Karpas-422 (cell line): ENCODE data around the gene CAPN5. TPM values are rescaled to one million over a fixed set of nuclear protein-coding genes. Genes with fewer than 3 reads are reported as not detected.

Experiments used
- DNase-seq: peaks from one replicate; pipeline ENCODE4 v3.0.0-alpha.2; 2015
- H2AFZ ChIP-seq: fragments of 200-600 bp; sonication (generic); 2 replicates; pipeline ENCODE4 v1.6.1; 2014; ENCODE audit warnings: antibody characterized with exemption, low read length, mixed read lengths
- H3K27ac ChIP-seq: fragments of 200-600 bp; sonication (generic); 2 replicates; pipeline ENCODE4 v1.5.1; 2014; ENCODE audit warnings: mild to moderate bottlenecking, low read length, moderate library complexity
- H3K27me3 ChIP-seq: fragments of 200-600 bp; sonication (generic); 2 replicates; pipeline ENCODE4 v1.6.1; 2014; ENCODE audit warnings: low read length, mixed read lengths
- H3K36me3 ChIP-seq: fragments of 200-600 bp; sonication (generic); 2 replicates; pipeline ENCODE4 v1.6.1; 2014; ENCODE audit warnings: low read length, mixed read lengths; ENCODE audit not compliant: insufficient read depth
- H3K4me1 ChIP-seq: fragments of 200-600 bp; sonication (generic); 2 replicates; pipeline ENCODE4 v1.6.1; 2014; ENCODE audit warnings: mild to moderate bottlenecking, low read length, mixed read lengths
- H3K4me2 ChIP-seq: fragments of 200-600 bp; sonication (generic); 2 replicates; pipeline ENCODE4 v1.6.1; 2014; ENCODE audit warnings: low read length, low read depth, mild to moderate bottlenecking; ENCODE audit not compliant: poor library complexity, severe bottlenecking
- H3K4me3 ChIP-seq: fragments of 200-600 bp; sonication (generic); 2 replicates; pipeline ENCODE4 v1.5.1; 2014; ENCODE audit warnings: mild to moderate bottlenecking, antibody characterized with exemption, low read length, mixed read lengths
- H3K79me2 ChIP-seq: fragments of 200-600 bp; sonication (generic); 2 replicates; pipeline ENCODE4 v1.6.1; 2014; ENCODE audit warnings: mild to moderate bottlenecking, low read length, mixed read lengths
- H3K9ac ChIP-seq: fragments of 200-600 bp; sonication (generic); 2 replicates; pipeline ENCODE4 v1.6.0; 2014; ENCODE audit warnings: low read length
- H3K9me2 ChIP-seq: fragments of 200-600 bp; sonication (generic), shearing (Covaris generic); replicated peaks from 2 replicates; pipeline ENCODE4 v1.6.0; 2014; ENCODE audit warnings: mild to moderate bottlenecking, low read length, moderate library complexity; ENCODE audit not compliant: insufficient read depth
- H3K9me3 ChIP-seq: fragments of 300-700, 200-600 bp; sonication (generic); 2 replicates; pipeline ENCODE4 v1.6.1; 2014; ENCODE audit warnings: low read length, mixed read lengths
- H4K20me1 ChIP-seq: fragments of 200-600 bp; sonication (generic); 2 replicates; pipeline ENCODE4 v1.6.1; 2014; ENCODE audit warnings: mild to moderate bottlenecking, antibody characterized with exemption, low read length, low read depth; ENCODE audit not compliant: insufficient read depth
- total RNA-seq: library from RNA; depleted of rRNA; stranded (reverse); fragments of >200 nt; shearing (Covaris generic); gene quantifications from 2 replicates; pipeline ENCODE4 v1.2.3, GENCODE V29; 2014; ENCODE audit warnings: low replicate concordance

The CAPN5 gene
- total RNA-seq, 1 experiment from 2014 or later = 0.07 TPM

GRCh38 chr11:77118971-77119370, 52.2 kb downstream of the CAPN5 start:
- Histone ChIP-seq H3K27ac (no peak overlapping the region), H3K4me1 (no peaks in the 10 kb centered on the region), H4K20me1 (no peaks in the 10 kb centered on the region; the same call in 1 of the 2 replicates), H3K9ac (no peak overlapping the region), H3K9me3 (no peaks in the 10 kb centered on the region), H3K9me2 (no peaks in the 10 kb centered on the region), H3K4me2 (no peak overlapping the region), H3K79me2 (no peaks in the 10 kb centered on the region), H3K4me3 (no peak overlapping the region), H2AFZ (no peak overlapping the region), H3K27me3 (no peaks in the 10 kb centered on the region), H3K36me3 (no peaks in the 10 kb centered on the region)
- DNase-seq = no peak

- Histone ChIP-seq H2AFZ (no peak overlapping the region), H3K27ac (no peak overlapping the region), H3K9me3 (no peaks in the 10 kb centered on the region), H3K36me3 (no peaks in the 10 kb centered on the region), H3K4me1 (no peaks in the 10 kb centered on the region), H3K27me3 (no peaks in the 10 kb centered on the region), H3K4me2 (no peak overlapping the region), H3K9me2 (no peaks in the 10 kb centered on the region), H3K79me2 (no peaks in the 10 kb centered on the region), H4K20me1 (no peaks in the 10 kb centered on the region; the same call in 1 of the 2 replicates), H3K4me3 (no peak overlapping the region), H3K9ac (no peak overlapping the region)
- no peak for DNase-seq
Measured at GRCh38 chr11:77119531-77119936, 52.8 kb downstream of the CAPN5 start.

GRCh38 chr11:77120571-77120970, 53.8 kb downstream of the CAPN5 start:
- no peak overlapping the region for H3K4me3 ChIP-seq
- no peaks in the 10 kb centered on the region for H3K9me3 ChIP-seq
- no peak overlapping the region for H3K9ac ChIP-seq
- no peak overlapping the region for H3K27ac ChIP-seq
- H3K4me1 ChIP-seq = no peaks in the 10 kb centered on the region
- no peaks in the 10 kb centered on the region for H3K27me3 ChIP-seq
- DNase-seq = no peak
- H2AFZ ChIP-seq = no peak overlapping the region
- H3K9me2 ChIP-seq = no peaks in the 10 kb centered on the region
- H3K79me2 ChIP-seq = no peaks in the 10 kb centered on the region
- no peak overlapping the region for H3K4me2 ChIP-seq
- H4K20me1 ChIP-seq = no peaks in the 10 kb centered on the region; the same call in 1 of the 2 replicates
- H3K36me3 ChIP-seq = no peaks in the 10 kb centered on the region

GRCh38 chr11:77121096-77121640, 54.4 kb downstream of the CAPN5 start:
- Histone ChIP-seq H3K9me3 (no peaks in the 10 kb centered on the region), H3K27ac (no peak overlapping the region), H3K4me3 (no peak overlapping the region), H2AFZ (no peak overlapping the region), H3K9ac (no peak overlapping the region), H3K79me2 (no peaks in the 10 kb centered on the region), H3K27me3 (no peaks in the 10 kb centered on the region), H3K9me2 (no peaks in the 10 kb centered on the region), H3K4me2 (no peak overlapping the region), H3K4me1 (no peaks in the 10 kb centered on the region), H4K20me1 (no peaks in the 10 kb centered on the region; the same call in 1 of the 2 replicates), H3K36me3 (no peaks in the 10 kb centered on the region)
- no peak for DNase-seq

GRCh38 chr11:77121876-77122575, 55.3 kb downstream of the CAPN5 start:
- no peaks in the 10 kb centered on the region for H3K9me2 ChIP-seq
- DNase-seq = no peak

GRCh38 chr11:77122576-77123212, 55.9 kb downstream of the CAPN5 start:
- Histone ChIP-seq H3K4me2 (no peak overlapping the region), H3K27ac (no peak overlapping the region), H4K20me1 (peaks cover 5% of the 10 kb centered on the region; the same call in 1 of the 2 replicates), H3K4me3 (no peak overlapping the region), H3K9me2 (no peaks in the 10 kb centered on the region), H3K36me3 (no peaks in the 10 kb centered on the region), H3K79me2 (no peaks in the 10 kb centered on the region), H3K9ac (no peak overlapping the region), H3K27me3 (no peaks in the 10 kb centered on the region), H2AFZ (no peak overlapping the region), H3K4me1 (no peaks in the 10 kb centered on the region), H3K9me3 (no peaks in the 10 kb centered on the region)
- DNase-seq = no peak

More at GRCh38 chr11:77121876-77122575, 55.3 kb downstream of the CAPN5 start:
- H3K4me2 ChIP-seq = no peak overlapping the region
- H3K9ac ChIP-seq = no peak overlapping the region
- H3K27me3 ChIP-seq = no peaks in the 10 kb centered on the region
- no peaks in the 10 kb centered on the region for H3K79me2 ChIP-seq
- H2AFZ ChIP-seq = no peak overlapping the region
- H3K4me3 ChIP-seq = no peak overlapping the region
- H4K20me1 ChIP-seq = no peaks in the 10 kb centered on the region; the same call in 1 of the 2 replicates
- H3K9me3 ChIP-seq = no peaks in the 10 kb centered on the region
- H3K36me3 ChIP-seq = no peaks in the 10 kb centered on the region
- H3K4me1 ChIP-seq = no peaks in the 10 kb centered on the region
- no peak overlapping the region for H3K27ac ChIP-seq

- Histone ChIP-seq H3K27ac (no peak overlapping the region), H3K4me2 (no peak overlapping the region), H3K9me3 (no peaks in the 10 kb centered on the region), H4K20me1 (0 out of 2 replicates have a peak, but pooled peaks cover 7% of the 10 kb centered on the region), H3K27me3 (no peaks in the 10 kb centered on the region), H3K36me3 (no peaks in the 10 kb centered on the region), H3K79me2 (no peaks in the 10 kb centered on the region), H3K9ac (no peak overlapping the region), H3K4me3 (no peak overlapping the region), H3K4me1 (no peaks in the 10 kb centered on the region), H3K9me2 (no peaks in the 10 kb centered on the region), H2AFZ (no peak overlapping the region)
- no peak for DNase-seq
Measured at GRCh38 chr11:77123591-77123990, 56.8 kb downstream of the CAPN5 start.

- Histone ChIP-seq H3K27ac (no peak overlapping the region), H3K79me2 (no peaks in the 10 kb centered on the region), H3K9me2 (no peaks in the 10 kb centered on the region), H3K4me1 (no peaks in the 10 kb centered on the region), H4K20me1 (0 out of 2 replicates have a peak, but pooled peaks cover 7% of the 10 kb centered on the region), H2AFZ (no peak overlapping the region), H3K27me3 (no peaks in the 10 kb centered on the region), H3K9ac (no peak overlapping the region), H3K9me3 (no peaks in the 10 kb centered on the region), H3K36me3 (no peaks in the 10 kb centered on the region), H3K4me3 (no peak overlapping the region), H3K4me2 (no peak overlapping the region)
- no peak for DNase-seq
Measured at GRCh38 chr11:77124041-77124440, 57.3 kb downstream of the CAPN5 start.
